Stimulated activated CD8-positive, alpha-beta memory T cell treated with anti-CD3 and anti-CD28 coated beads, Interleukin-7, amount 100 ng/mL, for 4 hours (primary cell): ENCODE measurements around the gene PCNX4.

Source experiments
- DNase-seq, 2 donors: peaks; one replicate each; pipeline ENCODE4 v3.0.0-alpha.2; 2020; ENCODE audit warnings: low read depth in 2 of 2

The PCNX4 gene

DNA sequence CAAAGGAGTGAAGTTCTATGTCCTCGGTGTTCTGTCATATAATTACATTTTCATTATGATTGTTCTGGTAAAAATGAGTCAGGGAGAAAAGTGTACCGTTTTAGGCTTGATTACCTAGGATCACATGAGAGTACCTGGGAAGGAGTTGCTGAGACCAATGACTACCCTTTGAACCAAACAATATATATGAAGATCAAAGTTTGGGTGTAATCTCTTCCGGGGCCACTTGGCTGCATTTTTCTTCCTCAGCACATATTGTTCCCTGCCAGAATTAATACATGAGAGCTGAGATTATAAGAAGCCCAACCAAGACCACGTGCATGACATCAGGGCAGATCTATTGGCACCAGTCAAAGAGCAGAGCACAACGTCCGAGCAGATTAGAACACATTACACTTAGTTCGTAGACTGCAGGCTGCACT, 114.5 kb downstream of the PCNX4 start:
- no peak for DNase-seq

DNA sequence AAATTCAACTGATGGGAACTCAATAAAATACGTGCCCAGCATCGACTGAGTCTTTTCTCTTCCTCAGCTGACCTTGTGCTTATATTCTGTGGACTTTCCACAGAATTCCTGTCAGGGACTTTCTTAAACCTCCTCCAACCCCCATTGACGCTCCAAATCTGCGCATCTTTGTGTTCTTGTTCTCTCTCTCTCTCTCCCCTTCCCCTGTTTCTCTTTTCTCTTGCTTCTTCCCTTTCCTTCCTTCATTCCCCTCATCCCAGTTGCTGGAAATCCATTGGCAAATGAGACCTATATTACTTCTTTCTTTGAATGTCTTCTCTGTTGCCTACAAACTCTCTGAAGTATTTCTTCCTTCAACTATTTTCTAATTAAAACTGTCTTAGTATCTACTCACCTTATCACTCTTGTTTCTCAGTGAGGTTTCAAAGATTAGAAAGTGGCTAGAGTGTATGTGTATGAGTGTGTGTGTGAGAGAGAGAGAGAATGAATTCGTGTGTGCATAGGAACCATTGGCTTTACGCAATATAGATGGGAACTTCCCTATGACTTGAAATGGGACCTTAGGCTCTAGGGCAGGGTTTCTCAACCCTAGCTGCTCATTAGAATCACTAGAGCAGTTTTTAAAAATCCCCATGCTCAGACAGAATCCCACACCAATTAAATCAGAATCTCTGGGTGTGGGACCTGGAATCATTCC, 115.3 kb downstream of the PCNX4 start:
- no peak for DNase-seq

DNA sequence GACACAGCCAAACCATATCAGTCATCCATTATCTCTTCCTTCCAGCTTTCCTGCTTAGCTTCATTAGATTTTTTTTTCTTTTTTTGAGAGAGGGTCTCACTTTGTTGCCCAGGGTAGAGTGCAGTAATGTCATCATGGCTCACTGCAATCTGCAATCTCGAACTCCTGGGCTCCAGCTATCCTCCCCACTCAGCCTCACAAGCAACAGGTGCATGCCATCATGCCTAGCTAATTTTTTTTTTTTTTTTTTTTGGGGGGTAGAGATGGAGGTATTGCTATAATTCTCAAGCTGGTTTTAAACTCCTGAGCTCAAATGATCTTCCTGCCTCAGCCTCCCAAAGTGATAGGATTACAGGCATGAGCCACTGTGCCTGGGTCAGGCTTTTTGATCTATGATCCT, 119.0 kb downstream of the PCNX4 start:
- DNase-seq = no peak

DNA sequence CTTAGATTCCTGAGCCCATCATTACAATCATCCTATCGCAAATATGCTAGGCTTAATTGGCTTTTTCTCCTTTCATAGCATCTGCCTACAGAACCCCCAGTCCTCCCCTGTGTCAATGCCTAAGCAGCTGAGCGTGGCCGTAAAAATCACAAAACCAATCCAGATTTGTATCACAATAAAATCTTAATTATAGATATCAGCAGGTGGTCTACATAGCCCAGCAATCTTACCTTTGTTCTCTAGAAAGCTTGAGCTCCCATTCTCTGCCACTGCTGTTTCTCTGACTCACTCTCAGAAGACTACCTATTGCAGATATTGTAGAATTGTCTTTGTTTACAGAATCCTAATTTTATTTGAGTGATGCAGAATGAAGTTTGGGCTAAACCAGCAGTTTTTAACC, 119.4 kb downstream of the PCNX4 start:
- DNase-seq = no peak

DNA sequence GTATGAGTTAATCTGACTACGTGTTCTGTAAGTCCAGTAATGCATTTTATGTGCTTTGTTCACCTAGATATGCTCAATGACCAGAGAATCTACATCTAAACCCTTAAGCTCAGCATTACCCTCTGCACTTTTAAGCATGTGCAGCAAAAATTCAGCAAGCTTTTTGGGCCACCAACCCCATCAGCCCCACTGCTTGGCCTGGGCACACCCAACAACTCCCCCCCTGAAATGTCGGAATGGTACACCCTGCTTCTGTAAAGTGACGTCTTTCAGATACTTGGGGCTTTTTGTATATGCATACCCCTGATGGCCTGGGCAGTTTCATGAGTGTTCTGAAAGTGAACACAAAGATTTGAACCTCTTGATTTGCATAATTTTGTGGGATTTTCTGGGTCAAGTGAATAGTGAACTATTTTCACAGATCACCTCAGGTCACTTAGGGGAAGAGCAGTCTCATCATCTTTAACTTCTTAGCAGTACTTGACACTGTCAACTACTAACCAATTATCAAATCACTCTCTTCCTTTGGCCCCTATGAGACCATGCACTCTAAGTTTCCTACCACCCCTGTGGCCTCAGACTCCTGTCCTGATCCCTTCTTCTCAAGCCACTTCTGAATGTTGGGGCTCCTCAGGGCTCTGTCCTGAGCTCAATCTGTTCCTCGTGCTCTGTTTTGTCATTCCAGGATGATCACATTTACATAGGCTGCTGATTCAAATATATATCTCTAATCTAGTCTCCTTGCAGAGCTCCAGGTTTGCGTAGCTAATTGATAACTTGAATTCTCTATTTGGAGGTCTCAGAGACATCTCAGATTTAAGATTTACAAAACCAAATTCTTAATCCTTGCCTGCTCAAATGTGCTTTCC, 121.0 kb downstream of the PCNX4 start:
- DNase-seq = no peak

DNA sequence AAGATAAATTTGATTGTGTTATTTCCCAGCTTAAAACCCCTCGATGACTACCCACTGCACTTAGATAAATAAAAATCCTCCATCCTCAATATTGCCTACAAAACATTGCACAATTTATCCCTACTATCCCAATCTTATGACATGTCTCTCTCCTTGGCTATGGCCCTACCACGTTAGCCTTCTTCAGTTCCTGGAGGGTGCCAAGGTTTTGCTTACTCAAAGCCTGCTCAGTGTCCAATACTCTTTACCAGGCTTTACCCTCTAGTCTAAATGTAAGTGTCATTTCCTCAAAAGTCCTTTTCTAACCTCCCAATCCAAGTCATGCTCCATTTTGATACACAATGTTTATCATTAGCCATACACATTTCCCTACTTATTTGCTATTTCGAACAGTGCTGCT, 122.3 kb downstream of the PCNX4 start:
- DNase-seq = no peak

DNA sequence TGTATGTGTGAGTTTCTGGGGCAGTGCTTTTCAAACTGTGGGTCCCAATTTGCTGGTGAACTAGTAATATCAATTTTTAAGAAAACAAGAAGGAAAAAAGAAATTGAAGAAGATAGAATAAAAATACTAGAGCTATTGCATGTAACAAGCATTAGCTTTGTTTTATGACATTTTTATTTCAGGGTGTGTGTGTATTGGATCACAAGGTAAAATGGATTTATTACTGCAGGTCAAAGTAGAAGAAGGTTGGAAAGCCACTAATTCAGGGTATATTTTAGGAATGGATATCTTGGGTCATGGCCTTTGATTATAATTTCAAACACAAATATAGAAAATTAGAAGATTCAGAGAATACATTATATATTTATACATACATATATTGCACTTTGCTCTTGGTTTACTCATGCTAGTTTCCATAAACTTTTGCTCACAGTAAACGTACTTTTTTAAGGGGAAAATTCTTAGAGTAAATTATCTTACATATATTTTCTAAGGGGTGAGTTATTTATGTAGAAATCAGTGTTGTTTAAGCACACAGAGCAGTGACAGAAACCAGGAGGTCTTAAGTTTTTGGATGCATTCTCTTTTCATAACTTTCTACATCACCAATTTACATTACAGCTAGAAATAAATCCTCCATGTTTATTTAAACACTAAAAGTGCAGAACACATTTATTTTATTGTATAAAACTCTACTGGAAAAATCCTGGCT, 122.8 kb downstream of the PCNX4 start:
- no peak for DNase-seq

DNA sequence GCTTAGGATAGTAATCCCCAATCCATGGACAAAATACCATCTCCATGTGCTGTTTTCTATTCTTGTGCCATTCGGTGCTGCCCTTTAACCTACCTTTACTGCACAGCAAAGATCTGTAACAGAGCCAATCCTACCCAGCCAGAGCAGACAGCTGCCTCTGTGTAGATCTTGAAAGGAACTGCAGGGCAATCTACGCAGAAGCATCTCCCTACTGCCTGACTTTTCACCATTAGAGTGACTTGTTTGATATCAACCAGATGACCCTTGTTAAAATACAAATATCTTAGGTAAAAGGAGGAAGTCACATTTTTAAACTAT, 123.4 kb downstream of the PCNX4 start:
- DNase-seq = no peak

DNA sequence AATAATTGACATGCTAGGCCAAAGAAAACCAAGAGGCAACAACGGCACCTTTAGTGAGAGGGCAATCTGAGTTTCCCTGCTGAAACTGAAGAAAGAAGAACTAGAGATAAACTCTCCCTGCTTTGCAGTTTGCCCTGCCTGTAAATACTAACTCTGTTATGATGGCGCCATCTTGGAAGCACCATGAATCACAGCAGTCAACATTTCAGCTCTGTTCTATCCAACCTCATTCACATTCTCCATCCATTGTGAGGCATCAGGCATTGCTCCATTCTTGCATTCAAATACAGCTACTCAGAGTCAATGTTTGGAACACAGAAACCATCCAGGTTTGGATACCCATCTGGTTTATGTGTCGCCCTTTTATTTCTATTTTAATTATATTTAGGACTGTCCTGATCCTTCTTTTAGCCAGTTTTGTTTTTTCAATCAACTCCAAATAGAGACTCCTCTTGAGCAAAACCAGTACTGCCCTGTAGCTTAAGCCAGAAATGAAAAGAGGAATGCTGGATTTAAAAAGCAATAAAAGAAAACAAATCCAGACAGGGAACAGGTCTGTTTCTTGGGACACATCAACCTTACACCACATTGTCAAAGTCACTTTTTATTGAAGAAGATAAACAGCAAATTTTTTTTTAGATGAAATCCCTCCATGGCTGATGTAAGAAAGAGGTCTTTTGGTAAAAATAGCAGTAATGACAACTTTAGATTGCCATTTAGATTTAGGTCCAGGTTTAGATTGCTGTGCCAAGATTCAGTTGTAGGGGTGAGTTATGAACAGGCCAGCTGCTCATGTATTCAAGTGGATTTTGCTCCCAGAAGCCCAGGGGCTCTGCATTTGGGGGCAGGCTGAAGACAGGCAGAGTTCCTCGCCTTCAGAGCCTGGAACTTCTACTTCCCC, 124.0 kb downstream of the PCNX4 start:
- no peak for DNase-seq

DNA sequence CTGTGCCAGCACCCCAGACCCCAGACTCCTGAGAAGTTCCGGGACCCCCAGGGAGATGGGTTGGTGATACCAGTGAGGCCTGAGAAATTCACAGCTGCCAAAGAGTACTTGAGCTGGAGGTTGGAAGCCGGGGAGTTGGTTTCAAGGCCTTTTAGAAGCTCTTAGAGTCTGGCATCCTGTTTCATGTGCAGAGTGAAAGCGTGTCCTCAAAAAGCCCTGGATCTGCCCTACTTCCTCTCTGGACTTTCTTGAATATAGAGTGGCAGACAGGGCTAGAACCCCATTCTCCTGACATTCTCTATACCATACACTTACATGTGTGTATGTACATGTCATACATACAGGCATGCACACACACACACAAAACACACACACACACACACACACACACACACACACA, 126.0 kb downstream of the PCNX4 start:
- DNase-seq = no peak
